Osteocyte (in vitro differentiated cells): Measurements from ENCODE around the gene HDAC4. TPM values are rescaled to one million over a fixed set of nuclear protein-coding genes. Genes with fewer than 3 reads are reported as not detected.

Experiments used
- DNase-seq: peaks from one replicate; pipeline ENCODE4 v3.0.0; 2021; ENCODE audit warnings: mixed read lengths; ENCODE audit not compliant: unreplicated experiment; ENCODE audit errors: extremely low spot score
- H3K27ac Mint-ChIP-seq: one replicate; pipeline ENCODE4 v1.8.0; 2021; ENCODE audit warnings: mild to moderate bottlenecking, mixed read lengths; ENCODE audit not compliant: unreplicated experiment
- H3K27me3 Mint-ChIP-seq: one replicate; pipeline ENCODE4 v1.8.0; 2021; ENCODE audit warnings: mixed read lengths; ENCODE audit not compliant: unreplicated experiment
- H3K36me3 Mint-ChIP-seq: one replicate; pipeline ENCODE4 v1.8.0; 2021; ENCODE audit warnings: mixed read lengths; ENCODE audit not compliant: unreplicated experiment
- H3K4me1 Mint-ChIP-seq: one replicate; pipeline ENCODE4 v1.8.0; 2021; ENCODE audit warnings: mixed read lengths; ENCODE audit not compliant: unreplicated experiment
- H3K4me3 Mint-ChIP-seq: one replicate; pipeline ENCODE4 v1.8.0; 2021; ENCODE audit warnings: mild to moderate bottlenecking, moderate library complexity, mixed read lengths; ENCODE audit not compliant: unreplicated experiment
- H3K9me3 Mint-ChIP-seq: one replicate; pipeline ENCODE4 v1.8.0; 2021; ENCODE audit warnings: mixed read lengths; ENCODE audit not compliant: unreplicated experiment
- total RNA-seq: library from RNA; stranded (reverse); gene quantifications from 2 replicates; pipeline ENCODE4 v1.2.1, GENCODE V29; 2021
- TF ChIP-seq, protein P1 (sequence below): fragments of 200-600 bp; sonication (generic); IDR thresholded peaks from 2 replicates; pipeline ENCODE4 v1.5.0; 2021; ENCODE audit warnings: antibody characterized with exemption, mild to moderate bottlenecking, moderate library complexity

The HDAC4 gene
- total RNA-seq, 1 donor from 2014 or later, result 30.3 TPM

DNA sequence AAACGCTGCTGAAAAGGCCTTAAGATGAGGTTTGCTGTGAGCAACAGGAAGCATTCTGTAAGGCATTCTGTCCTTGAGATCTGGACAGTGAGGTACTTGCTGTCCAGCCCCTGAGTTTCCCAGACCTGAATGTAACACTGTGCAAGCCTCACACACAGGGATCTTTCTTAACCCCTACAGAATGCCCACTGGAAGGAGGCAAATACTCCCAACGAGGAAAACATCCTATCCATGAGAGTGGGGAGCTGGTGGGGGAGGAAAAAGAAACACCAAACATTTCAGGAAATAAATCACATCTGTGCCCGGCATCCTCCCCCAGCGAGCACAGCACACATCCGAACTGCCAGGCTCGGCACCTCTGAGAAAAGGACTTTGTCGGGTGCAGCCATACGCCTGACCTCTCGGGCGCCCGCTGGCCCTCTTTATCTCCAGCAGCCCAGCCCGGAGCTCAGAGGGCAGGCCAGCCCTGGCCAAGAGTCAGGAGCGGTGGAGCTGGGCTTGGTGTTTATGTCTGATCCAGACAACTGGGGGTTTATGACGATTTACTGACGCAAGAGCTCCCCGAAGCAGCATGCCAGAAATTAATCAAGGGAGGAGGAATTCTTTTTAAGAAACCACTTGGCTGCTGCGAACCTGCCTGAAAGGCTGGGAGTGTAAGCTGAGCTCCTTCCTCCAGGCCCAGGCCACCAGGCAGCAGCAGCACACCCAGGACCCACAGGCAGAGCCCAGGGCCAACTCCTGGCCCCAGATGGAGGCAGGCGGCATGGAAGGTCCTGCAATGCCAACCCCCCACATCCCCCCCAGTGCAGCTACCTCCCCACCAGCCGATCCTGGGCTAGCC, 72.2 kb downstream of the HDAC4 start:
- Mint-ChIP-seq H3K4me3 (no peak overlapping the region), H3K36me3 (peaks cover 2% of the 10 kb centered on the region), H3K4me1 (peaks cover 27% of the 10 kb centered on the region), H3K9me3 (no peaks in the 10 kb centered on the region), H3K27ac (peak overlapping the region; percentile 74), H3K27me3 (no peaks in the 10 kb centered on the region)
- peak; percentile 79 for DNase-seq
- TF ChIP-seq, protein P1, sequence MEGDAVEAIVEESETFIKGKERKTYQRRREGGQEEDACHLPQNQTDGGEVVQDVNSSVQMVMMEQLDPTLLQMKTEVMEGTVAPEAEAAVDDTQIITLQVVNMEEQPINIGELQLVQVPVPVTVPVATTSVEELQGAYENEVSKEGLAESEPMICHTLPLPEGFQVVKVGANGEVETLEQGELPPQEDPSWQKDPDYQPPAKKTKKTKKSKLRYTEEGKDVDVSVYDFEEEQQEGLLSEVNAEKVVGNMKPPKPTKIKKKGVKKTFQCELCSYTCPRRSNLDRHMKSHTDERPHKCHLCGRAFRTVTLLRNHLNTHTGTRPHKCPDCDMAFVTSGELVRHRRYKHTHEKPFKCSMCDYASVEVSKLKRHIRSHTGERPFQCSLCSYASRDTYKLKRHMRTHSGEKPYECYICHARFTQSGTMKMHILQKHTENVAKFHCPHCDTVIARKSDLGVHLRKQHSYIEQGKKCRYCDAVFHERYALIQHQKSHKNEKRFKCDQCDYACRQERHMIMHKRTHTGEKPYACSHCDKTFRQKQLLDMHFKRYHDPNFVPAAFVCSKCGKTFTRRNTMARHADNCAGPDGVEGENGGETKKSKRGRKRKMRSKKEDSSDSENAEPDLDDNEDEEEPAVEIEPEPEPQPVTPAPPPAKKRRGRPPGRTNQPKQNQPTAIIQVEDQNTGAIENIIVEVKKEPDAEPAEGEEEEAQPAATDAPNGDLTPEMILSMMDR, result no peak

DNA sequence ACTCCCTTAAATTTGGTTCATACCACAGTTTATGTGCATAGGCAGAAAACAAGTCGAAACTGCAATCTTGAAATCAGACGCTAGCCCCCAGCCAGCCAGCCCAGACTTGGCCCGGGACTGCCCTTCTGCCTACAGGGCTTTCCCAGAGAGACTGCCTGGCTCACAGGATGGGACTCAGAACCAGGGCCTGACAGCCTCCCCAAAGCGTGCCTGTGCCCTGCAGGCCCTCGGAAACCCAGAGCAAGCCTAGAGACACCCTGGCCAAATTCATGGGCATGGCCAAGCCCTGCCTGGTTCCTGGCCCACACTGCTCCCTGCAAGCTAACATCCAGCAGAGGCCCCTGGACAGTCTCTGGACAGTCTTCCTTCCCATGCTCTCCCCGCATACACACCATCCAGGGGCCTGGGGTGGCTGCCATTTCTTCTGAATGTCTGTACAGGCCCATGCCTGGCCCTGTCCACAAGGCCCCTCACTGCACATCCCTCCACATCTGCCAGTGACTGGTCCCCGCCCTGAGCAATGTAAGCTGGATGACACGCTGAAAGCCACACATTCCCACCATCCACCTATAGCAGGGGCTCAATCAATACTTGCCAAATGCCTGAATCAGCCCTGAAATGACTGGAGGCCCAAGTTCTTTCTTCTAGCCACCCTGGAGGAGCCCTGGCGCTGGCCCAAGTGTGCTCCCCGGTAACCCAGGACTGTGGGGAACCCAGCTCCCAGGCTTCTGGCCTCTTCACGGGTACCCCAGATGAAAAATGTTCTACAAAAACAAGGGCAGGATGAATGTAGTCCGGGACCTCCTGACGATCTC, 73.1 kb downstream of the HDAC4 start:
- H3K27me3 Mint-ChIP-seq, result no peaks in the 10 kb centered on the region
- DNase-seq, result peak; percentile 79
- TF ChIP-seq, protein P1, result no peak
- H3K4me1 Mint-ChIP-seq, result peaks cover 31% of the 10 kb centered on the region
- H3K9me3 Mint-ChIP-seq, result no peaks in the 10 kb centered on the region
- peak overlapping the region; percentile 74 for H3K27ac Mint-ChIP-seq
- no peak overlapping the region for H3K4me3 Mint-ChIP-seq
- H3K36me3 Mint-ChIP-seq, result peaks cover 2% of the 10 kb centered on the region

DNA sequence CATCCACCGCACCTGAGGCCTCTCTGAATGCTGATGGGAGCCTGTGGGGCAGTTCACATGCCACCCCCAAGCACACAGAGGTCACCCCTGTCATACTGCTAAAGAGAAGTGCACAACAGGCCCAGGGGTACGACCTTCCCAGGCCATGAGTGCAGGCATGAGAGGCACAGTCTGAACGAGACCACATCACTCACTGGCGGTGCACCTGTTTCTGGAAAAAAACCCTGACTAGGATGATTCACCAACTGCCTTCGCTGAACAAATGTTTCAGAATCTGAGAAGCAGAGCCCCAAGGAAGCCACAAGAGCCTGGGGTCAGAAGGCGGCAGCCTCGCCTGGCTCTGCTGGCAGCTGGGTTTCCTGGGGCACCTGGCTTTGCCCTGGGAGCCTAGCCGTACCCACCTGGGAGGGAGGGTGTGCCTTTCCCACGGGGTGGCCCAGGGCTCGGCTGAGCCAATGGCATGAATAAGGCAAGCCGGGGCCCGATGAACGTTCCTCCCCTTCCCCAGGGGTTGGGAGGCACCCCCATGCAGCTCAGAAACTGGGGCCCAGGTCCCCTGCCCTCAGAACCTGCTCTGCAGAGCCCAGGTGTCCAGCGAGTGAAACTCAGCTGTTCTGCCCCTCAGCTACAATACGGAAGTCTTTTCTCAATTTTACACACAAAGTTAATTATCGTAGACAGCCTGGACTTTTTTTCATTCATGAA, 73.8 kb downstream of the HDAC4 start:
- Mint-ChIP-seq H3K27me3 (no peaks in the 10 kb centered on the region), H3K27ac (no peak overlapping the region), H3K4me3 (no peak overlapping the region), H3K9me3 (no peaks in the 10 kb centered on the region), H3K36me3 (peaks cover 2% of the 10 kb centered on the region), H3K4me1 (peaks cover 32% of the 10 kb centered on the region)
- DNase-seq, result peak; percentile 73
- TF ChIP-seq, protein P1, result no peak

DNA sequence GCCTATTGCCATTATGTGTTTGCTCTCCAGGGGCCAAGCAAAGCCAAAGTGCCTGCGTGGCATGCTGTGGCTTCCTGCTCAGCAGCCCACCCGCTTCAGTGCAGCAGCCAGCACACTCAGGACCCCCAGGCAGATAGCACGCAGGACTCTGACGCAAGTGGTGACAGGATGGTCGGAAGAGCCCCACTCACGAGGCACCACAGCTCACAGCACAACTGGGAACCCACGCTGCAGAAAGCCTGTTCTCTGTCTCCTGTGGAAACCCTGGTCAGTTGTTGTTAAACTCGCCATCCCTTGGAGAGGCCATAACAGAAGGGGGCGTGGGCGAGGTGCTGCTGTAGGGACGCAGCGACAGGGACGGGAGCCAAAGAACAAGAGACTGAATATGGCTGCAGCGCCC, 76.4 kb downstream of the HDAC4 start:
- Mint-ChIP-seq H3K4me3 (no peak overlapping the region), H3K27ac (no peak overlapping the region), H3K36me3 (peaks cover 2% of the 10 kb centered on the region), H3K4me1 (peaks cover 31% of the 10 kb centered on the region), H3K27me3 (no peaks in the 10 kb centered on the region), H3K9me3 (no peaks in the 10 kb centered on the region)
- DNase-seq, result no peak
- TF ChIP-seq, protein P1, result no peak
